ENCODE measurements around the gene CLDN11. TPM values are rescaled to one million over a fixed set of nuclear protein-coding genes. Genes with fewer than 3 reads are reported as not detected.

Gene CLDN11
- total RNA-seq, 1 donor from 2014 or later = 86.8 TPM

DNA sequence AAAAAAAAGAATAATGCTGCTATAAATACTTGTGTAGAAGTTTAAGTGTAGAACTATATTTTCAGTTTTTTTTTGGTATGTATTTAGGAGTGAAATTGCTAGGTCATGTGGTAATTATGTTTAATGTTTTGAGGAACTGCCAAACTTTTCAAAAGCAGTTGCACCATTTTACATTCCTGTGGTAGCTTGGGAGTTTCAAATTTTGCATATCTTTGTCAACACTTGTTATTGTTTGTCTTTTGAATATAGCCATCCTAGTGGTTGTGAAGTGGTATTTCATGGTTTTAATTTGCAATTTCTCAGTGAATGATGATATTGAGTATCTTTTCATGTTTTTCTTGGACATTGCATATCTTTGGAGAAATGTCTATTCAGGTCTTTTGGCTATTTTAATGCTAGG lies 30.7 kb upstream of the CLDN11 start:
- no peak overlapping the region for H3K27ac Mint-ChIP-seq
- no peak overlapping the region for H3K4me3 Mint-ChIP-seq
- TF ChIP-seq, protein P1, sequence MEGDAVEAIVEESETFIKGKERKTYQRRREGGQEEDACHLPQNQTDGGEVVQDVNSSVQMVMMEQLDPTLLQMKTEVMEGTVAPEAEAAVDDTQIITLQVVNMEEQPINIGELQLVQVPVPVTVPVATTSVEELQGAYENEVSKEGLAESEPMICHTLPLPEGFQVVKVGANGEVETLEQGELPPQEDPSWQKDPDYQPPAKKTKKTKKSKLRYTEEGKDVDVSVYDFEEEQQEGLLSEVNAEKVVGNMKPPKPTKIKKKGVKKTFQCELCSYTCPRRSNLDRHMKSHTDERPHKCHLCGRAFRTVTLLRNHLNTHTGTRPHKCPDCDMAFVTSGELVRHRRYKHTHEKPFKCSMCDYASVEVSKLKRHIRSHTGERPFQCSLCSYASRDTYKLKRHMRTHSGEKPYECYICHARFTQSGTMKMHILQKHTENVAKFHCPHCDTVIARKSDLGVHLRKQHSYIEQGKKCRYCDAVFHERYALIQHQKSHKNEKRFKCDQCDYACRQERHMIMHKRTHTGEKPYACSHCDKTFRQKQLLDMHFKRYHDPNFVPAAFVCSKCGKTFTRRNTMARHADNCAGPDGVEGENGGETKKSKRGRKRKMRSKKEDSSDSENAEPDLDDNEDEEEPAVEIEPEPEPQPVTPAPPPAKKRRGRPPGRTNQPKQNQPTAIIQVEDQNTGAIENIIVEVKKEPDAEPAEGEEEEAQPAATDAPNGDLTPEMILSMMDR (conservative IDR thresholded peaks at IDR 0.05) = peak; percentile 58
- H3K36me3 Mint-ChIP-seq = peaks cover 24% of the 10 kb centered on the region
- no peaks in the 10 kb centered on the region for H3K27me3 Mint-ChIP-seq
- no peak for DNase-seq (ENCODE audit: extremely low spot score, unreplicated experiment)
- no peaks in the 10 kb centered on the region for H3K4me1 Mint-ChIP-seq (ENCODE audit: unreplicated experiment)
- H3K9me3 Mint-ChIP-seq = no peaks in the 10 kb centered on the region

GRCh38 chr3:170391108-170391507 lies 27.6 kb upstream of the CLDN11 start:
- H3K36me3 Mint-ChIP-seq = peaks cover 15% of the 10 kb centered on the region
- TF ChIP-seq, protein P1 (conservative IDR thresholded peaks at IDR 0.05) = no peak
- no peaks in the 10 kb centered on the region for H3K9me3 Mint-ChIP-seq
- H3K27ac Mint-ChIP-seq = no peak overlapping the region
- no peaks in the 10 kb centered on the region for H3K4me1 Mint-ChIP-seq (ENCODE audit: unreplicated experiment)
- DNase-seq (ENCODE audit: extremely low spot score, unreplicated experiment) = no peak
- no peaks in the 10 kb centered on the region for H3K27me3 Mint-ChIP-seq
- H3K4me3 Mint-ChIP-seq = no peak overlapping the region

DNA sequence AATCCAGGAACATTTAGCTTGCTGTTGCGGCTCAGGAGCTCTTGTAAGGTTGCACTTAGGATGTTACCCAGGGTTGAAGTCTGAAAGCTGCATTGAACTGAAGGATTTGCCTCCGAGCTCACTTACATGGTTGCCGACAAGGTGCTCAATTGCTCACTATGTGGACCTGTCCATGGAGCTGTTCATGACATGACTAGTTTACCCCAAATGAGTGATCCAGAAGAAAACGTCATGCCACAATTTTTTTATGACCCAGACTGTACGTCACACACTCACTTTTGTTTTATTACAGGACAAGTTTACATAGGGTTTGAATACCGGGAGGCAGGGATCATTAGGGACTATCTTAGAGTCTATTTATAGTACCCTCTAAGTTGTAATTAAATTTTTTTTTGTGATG lies 21.0 kb upstream of the CLDN11 start:
- DNase-seq (ENCODE audit: extremely low spot score, unreplicated experiment) = no peak
- no peaks in the 10 kb centered on the region for H3K27me3 Mint-ChIP-seq
- H3K9me3 Mint-ChIP-seq = no peaks in the 10 kb centered on the region
- no peak overlapping the region for H3K4me3 Mint-ChIP-seq
- TF ChIP-seq, protein P1 (conservative IDR thresholded peaks at IDR 0.05) = no peak
- no peaks in the 10 kb centered on the region for H3K36me3 Mint-ChIP-seq
- no peak overlapping the region for H3K27ac Mint-ChIP-seq
- no peaks in the 10 kb centered on the region for H3K4me1 Mint-ChIP-seq (ENCODE audit: unreplicated experiment)

- no peaks in the 10 kb centered on the region for H3K4me1 Mint-ChIP-seq (ENCODE audit: unreplicated experiment)
- H3K9me3 Mint-ChIP-seq = no peaks in the 10 kb centered on the region
- no peak for DNase-seq (ENCODE audit: extremely low spot score, unreplicated experiment)
- H3K27me3 Mint-ChIP-seq = no peaks in the 10 kb centered on the region
- no peak overlapping the region for H3K4me3 Mint-ChIP-seq
- H3K36me3 Mint-ChIP-seq = no peaks in the 10 kb centered on the region
- TF ChIP-seq, protein P1 (conservative IDR thresholded peaks at IDR 0.05) = no peak
- no peak overlapping the region for H3K27ac Mint-ChIP-seq
Measured at GRCh38 chr3:170405101-170405500, 13.6 kb upstream of the CLDN11 start.

GRCh38 chr3:170410428-170411029 lies 8.1 kb upstream of the CLDN11 start:
- H3K4me1 Mint-ChIP-seq (ENCODE audit: unreplicated experiment) = peaks cover 18% of the 10 kb centered on the region
- no peaks in the 10 kb centered on the region for H3K27me3 Mint-ChIP-seq
- no peaks in the 10 kb centered on the region for H3K9me3 Mint-ChIP-seq
- H3K27ac Mint-ChIP-seq = no peak overlapping the region
- no peak overlapping the region for H3K4me3 Mint-ChIP-seq
- TF ChIP-seq, protein P1 (conservative IDR thresholded peaks at IDR 0.05) = peak; percentile 74
- H3K36me3 Mint-ChIP-seq = no peaks in the 10 kb centered on the region
- no peak for DNase-seq (ENCODE audit: extremely low spot score, unreplicated experiment)

DNA sequence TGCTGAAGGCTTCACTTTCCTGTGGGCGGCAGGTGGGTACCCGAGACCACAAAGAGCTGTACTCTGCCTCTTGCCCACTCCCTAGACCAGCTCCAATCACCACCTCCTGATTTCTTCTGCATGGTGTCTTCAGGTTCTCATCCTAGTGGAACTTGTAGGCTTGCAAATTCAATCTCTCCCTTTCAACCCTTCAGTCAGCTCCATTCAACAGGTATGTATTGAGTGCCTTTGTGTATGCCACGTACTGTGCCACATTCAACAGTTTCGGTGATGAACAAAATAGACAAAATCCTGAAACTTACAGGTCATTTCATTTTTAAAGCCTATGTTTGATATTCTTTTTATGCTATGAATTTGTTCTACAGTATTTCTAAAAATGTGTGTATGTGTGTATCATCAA lies 5.4 kb upstream of the CLDN11 start:
- Mint-ChIP-seq H3K27me3 (peaks cover 18% of the 10 kb centered on the region), H3K9me3 (peaks cover 6% of the 10 kb centered on the region), H3K4me3 (no peak overlapping the region), H3K4me1 (ENCODE audit: unreplicated experiment) (peaks cover 28% of the 10 kb centered on the region), H3K27ac (no peak overlapping the region), H3K36me3 (peaks cover 2% of the 10 kb centered on the region)
- no peak for DNase-seq (ENCODE audit: extremely low spot score, unreplicated experiment)
- TF ChIP-seq, protein P1 (conservative IDR thresholded peaks at IDR 0.05) = no peak
